Measurements from ENCODE around the gene PRDX2. TPM values are rescaled to one million over a fixed set of nuclear protein-coding genes. Genes with fewer than 3 reads are reported as not detected.

PRDX2 gene
- total RNA-seq, 1 donor from 2014 or later: 123 TPM

DNA sequence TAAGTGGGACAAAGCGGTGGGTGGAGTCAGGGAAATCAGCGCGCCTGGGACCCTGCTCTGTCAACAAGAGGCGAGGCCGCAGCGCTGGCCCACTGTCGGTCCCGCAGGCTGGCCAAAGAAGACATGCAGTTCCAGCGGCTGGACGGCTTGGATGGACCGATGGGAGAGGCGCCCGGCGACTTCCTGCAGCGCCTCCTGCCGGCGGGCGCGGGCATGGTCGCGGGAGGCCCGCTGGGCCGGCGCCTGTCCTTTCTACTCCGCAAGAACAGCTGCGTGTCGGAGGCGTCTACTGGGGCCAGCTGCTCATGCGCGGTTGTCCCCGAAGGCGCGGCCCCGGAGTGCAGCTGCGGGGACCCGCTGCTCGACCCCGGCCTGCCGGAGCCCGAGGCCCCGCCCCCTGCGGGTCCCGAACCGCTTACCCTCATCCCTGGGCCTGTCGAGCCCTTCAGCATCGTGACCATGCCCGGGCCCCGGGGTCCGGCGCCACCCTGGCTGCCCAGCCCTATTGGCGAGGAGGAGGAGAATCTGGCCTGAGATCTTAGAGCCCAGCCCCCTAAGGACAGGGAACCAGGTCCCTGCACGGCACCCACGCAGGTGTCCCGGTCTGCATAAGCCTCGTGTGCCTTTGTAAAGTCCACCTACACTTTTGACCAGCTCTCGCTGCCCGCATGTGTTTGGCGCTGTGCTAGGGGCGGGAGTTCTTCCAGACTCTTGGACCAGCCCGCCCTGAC is 43.9 kb downstream of the PRDX2 start:
- Histone ChIP-seq H3K36me3 (peaks cover 4% of the 10 kb centered on the region), H3K27me3 (peaks cover 4% of the 10 kb centered on the region), H3K4me1 (peaks cover 10% of the 10 kb centered on the region), H3K4me3 (peak overlapping the region; percentile 39), H3K9me3 (no peaks in the 10 kb centered on the region), H3K27ac (no peak overlapping the region)
- intact Hi-C loops (cut with DNase I): no loop called here
- DNase-seq (peak; percentile 86), ATAC-seq (peak; percentile 94)
- TF ChIP-seq, protein P1, sequence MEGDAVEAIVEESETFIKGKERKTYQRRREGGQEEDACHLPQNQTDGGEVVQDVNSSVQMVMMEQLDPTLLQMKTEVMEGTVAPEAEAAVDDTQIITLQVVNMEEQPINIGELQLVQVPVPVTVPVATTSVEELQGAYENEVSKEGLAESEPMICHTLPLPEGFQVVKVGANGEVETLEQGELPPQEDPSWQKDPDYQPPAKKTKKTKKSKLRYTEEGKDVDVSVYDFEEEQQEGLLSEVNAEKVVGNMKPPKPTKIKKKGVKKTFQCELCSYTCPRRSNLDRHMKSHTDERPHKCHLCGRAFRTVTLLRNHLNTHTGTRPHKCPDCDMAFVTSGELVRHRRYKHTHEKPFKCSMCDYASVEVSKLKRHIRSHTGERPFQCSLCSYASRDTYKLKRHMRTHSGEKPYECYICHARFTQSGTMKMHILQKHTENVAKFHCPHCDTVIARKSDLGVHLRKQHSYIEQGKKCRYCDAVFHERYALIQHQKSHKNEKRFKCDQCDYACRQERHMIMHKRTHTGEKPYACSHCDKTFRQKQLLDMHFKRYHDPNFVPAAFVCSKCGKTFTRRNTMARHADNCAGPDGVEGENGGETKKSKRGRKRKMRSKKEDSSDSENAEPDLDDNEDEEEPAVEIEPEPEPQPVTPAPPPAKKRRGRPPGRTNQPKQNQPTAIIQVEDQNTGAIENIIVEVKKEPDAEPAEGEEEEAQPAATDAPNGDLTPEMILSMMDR (IDR thresholded peaks at IDR 0.05): peak; percentile 94

DNA sequence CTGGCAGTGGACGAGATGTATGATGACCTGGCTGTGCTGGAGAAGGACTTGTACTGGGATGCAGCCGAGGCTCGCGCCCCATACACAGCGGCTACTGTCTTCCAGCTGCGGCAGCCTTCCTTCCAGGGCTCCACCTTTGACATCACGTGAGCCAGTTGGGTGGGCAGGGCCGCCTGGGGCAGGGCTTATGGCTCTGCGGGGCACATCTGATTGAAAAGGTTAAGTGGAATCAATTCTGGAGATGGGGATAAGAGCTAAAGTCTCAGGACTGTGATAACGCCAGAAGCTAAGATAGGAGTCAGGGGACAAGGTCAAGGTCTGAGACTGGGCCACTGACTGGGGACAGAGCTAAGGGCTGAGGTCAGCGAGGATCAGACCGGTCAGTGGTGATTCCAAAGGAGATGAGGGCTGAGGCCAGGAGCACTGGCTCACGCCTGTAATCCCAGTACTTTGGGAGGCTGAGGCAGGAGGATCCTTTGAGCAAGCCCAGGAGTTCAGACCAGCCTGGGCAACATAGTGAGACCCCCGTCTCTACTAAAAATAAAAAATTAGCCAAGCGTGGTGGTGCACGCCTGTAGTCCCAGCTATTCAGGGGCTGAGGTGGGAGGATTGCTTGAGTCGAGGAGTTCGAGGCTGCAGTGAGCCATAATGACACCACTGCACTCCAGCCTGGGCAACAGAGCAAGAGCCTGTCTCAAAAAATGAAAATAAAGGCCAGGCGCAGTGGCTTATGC is 45.3 kb downstream of the PRDX2 start:
- Histone ChIP-seq H3K4me3 (no peak overlapping the region), H3K4me1 (peaks cover 10% of the 10 kb centered on the region), H3K36me3 (no peaks in the 10 kb centered on the region), H3K9me3 (no peaks in the 10 kb centered on the region), H3K27ac (no peak overlapping the region), H3K27me3 (peaks cover 7% of the 10 kb centered on the region)
- TF ChIP-seq, protein P1 (IDR thresholded peaks at IDR 0.05): no peak
- intact Hi-C loops (cut with DNase I): no loop called here
- no peak for ATAC-seq
- DNase-seq: no peak

DNA sequence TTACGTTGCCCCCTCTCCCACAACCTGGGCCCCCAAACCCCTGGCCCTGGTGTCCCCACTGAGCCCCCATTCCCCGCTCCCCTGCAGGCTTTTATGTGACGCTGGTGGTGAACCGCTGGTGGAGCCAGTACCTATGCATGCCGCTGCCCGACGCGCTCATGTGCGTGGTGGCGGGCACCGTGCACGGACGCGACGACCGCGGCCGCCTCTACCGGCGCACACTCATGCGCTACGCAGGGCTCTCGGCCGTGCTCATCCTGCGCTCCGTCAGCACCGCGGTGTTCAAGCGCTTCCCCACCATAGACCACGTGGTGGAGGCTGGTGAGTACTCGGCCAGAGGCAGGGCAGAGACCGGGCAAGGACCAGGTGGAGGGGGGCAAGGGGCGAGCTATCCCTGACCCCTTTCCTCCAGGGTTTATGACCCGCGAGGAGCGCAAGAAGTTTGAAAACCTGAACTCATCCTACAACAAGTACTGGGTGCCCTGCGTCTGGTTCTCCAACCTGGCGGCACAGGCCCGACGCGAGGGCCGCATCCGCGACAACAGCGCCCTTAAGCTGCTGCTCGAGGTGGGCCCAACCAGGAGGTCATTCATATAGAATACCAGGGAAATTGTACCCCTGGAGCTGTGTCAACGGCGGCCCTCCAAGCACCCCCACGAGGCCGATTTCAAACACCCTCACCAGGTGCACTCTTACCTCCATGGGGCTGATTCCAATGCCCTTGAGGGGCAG is 47.0 kb downstream of the PRDX2 start:
- ATAC-seq (no peak), DNase-seq (no peak)
- Histone ChIP-seq H3K27ac (no peak overlapping the region), H3K4me1 (peaks cover 18% of the 10 kb centered on the region), H3K9me3 (no peaks in the 10 kb centered on the region), H3K36me3 (no peaks in the 10 kb centered on the region), H3K4me3 (no peak overlapping the region), H3K27me3 (peaks cover 7% of the 10 kb centered on the region)
- TF ChIP-seq, protein P1 (IDR thresholded peaks at IDR 0.05): no peak
- intact Hi-C loops (cut with DNase I): no loop called here

DNA sequence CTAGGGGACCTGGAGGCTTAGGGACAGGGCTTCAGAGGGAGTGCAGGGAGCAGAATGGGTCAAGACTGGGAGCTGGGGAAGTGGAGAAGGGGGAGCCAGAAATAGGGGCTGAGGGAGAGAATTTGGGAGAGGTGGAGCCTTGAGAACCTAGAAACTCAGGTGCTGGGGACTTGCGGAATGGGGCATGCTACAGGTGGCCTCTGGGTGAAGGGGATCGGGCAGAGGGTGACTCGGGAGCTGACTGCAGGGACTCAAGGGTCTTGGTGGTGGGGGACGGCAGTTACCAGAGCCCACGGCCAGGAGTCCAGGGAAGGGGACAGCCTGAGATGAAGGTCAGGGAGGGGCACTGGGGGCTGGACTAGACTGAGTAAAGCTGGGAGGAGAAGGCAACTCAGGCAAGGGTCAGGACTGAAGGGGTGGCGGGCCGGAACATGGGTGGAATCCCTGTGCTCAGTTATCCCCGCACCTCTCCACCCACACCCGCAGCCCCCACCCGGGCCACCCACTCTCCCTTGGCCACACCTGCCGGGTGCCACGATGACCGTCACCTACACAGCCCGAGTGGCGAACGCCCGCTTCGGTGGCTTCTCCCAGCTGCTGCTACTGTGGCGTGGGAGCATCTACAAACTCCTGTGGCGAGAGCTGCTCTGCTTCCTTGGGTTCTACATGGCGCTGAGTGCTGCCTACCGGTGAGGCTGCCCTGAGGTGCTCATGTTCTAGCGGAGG is 49.4 kb downstream of the PRDX2 start:
- DNase-seq (no peak), ATAC-seq (no peak)
- H3K4me1 ChIP-seq: peaks cover 10% of the 10 kb centered on the region
- no peak overlapping the region for H3K27ac ChIP-seq
- intact Hi-C loops (cut with DNase I): no loop called here
- H3K9me3 ChIP-seq: no peaks in the 10 kb centered on the region
- TF ChIP-seq, protein P1 (IDR thresholded peaks at IDR 0.05): no peak
- H3K36me3 ChIP-seq: peaks cover 9% of the 10 kb centered on the region
- H3K4me3 ChIP-seq: no peak overlapping the region
- peaks cover 7% of the 10 kb centered on the region for H3K27me3 ChIP-seq

DNA sequence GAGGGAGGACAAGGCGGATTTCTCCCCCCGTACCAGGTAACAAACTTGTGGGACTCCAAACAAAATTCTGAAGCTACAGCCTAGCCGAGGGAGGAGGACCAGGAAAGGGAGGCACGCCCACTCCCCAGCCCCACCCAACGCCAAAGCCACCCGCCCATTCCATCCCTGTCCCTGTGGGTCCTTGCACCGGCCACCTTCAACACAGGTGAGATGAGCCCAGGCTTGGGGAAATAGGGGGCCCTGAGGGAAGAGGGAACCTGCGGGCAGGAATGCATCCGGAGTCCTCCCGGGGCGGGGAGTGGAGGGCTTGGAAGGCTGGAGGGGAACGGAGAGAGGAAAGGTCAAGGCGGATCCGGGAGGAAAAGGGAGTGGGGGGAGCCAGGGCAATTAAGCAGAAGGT is 50.0 kb downstream of the PRDX2 start, which contains the start of gene BEST2:
Gene BEST2 (plus strand): TSS at position 157 of the 400 bp plus-strand sequence. CDS start 802 bp downstream, outside the sequence.
- ATAC-seq (no peak), DNase-seq (no peak)
- Histone ChIP-seq H3K27ac (no peak within 1 kb of the TSS), H3K27me3 (peaks cover 7% of the 10 kb centered on the region), H3K4me3 (no peak within 1 kb of the TSS), H3K9me3 (no peaks in the 10 kb centered on the region), H3K4me1 (peaks cover 8% of the 10 kb centered on the region), H3K36me3 (peaks cover 13% of the 10 kb centered on the region)
- TF ChIP-seq, protein P1 (IDR thresholded peaks at IDR 0.05): no peak
- intact Hi-C loops (cut with DNase I): no loop called here
